Measurements from ENCODE around the gene AKAP9.

AKAP9 gene

GRCh38 chr7:91910171-91910570, 30.5 kb upstream of the AKAP9 start:
- Histone ChIP-seq H3K4me2 (ENCODE audit: low read length) (no peak overlapping the region), H3K4me1 (ENCODE audit: control insufficient read depth, low read length) (no peaks in the 10 kb centered on the region), H3F3A (ENCODE audit: control insufficient read depth, insufficient read depth) (no peaks in the 10 kb centered on the region), H3K4me3 (ENCODE audit: low read length) (no peak overlapping the region), H3K9me3 (ENCODE audit: control insufficient read depth, insufficient read depth, low read length) (no peaks in the 10 kb centered on the region), H3K27me3 (ENCODE audit: control insufficient read depth, low read length) (no peaks in the 10 kb centered on the region), H4K20me1 (ENCODE audit: control insufficient read depth, insufficient read depth, low read depth, low read length) (no peaks in the 10 kb centered on the region), H3K9me2 (replicated peaks; ENCODE audit: control insufficient read depth, low read length) (no peaks in the 10 kb centered on the region), H3K79me2 (ENCODE audit: control insufficient read depth, low read length) (no peaks in the 10 kb centered on the region), H3K36me3 (ENCODE audit: control insufficient read depth, low read length) (no peaks in the 10 kb centered on the region), H3K27ac (ENCODE audit: low read depth, low read length) (no peak overlapping the region)
- TF ChIP-seq EZH2phosphoT487 (IDR thresholded peaks at IDR 0.05; ENCODE audit: borderline replicate concordance, low read length) (no peak), CTCF (IDR thresholded peaks at IDR 0.05; ENCODE audit: low read depth, low read length, poor library complexity, severe bottlenecking) (no peak)

- no peaks in the 10 kb centered on the region for H3K36me3 ChIP-seq (ENCODE audit: control insufficient read depth, low read length)
- no peaks in the 10 kb centered on the region for H3K4me1 ChIP-seq (ENCODE audit: control insufficient read depth, low read length)
- no peaks in the 10 kb centered on the region for H3K79me2 ChIP-seq (ENCODE audit: control insufficient read depth, low read length)
- no peaks in the 10 kb centered on the region for H3K9me3 ChIP-seq (ENCODE audit: control insufficient read depth, insufficient read depth, low read length)
- H3F3A ChIP-seq (ENCODE audit: control insufficient read depth, insufficient read depth) = no peaks in the 10 kb centered on the region
- 0 out of 2 replicates have a peak, but pooled peaks cover 4% of the 10 kb centered on the region for H3K27me3 ChIP-seq (ENCODE audit: control insufficient read depth, low read length)
- H3K4me2 ChIP-seq (ENCODE audit: low read length) = no peak overlapping the region
- H4K20me1 ChIP-seq (ENCODE audit: control insufficient read depth, insufficient read depth, low read depth, low read length) = no peaks in the 10 kb centered on the region
- TF ChIP-seq EZH2phosphoT487 (IDR thresholded peaks at IDR 0.05; ENCODE audit: borderline replicate concordance, low read length) = no peak
- TF ChIP-seq CTCF (IDR thresholded peaks at IDR 0.05; ENCODE audit: low read depth, low read length, poor library complexity, severe bottlenecking) = no peak
- H3K4me3 ChIP-seq (ENCODE audit: low read length) = no peak overlapping the region
- H3K27ac ChIP-seq (ENCODE audit: low read depth, low read length) = no peak overlapping the region
- H3K9me2 ChIP-seq (replicated peaks; ENCODE audit: control insufficient read depth, low read length) = no peaks in the 10 kb centered on the region
Observed at GRCh38 chr7:91911121-91911520, 29.5 kb upstream of the AKAP9 start.

- Histone ChIP-seq H3K9me2 (replicated peaks; ENCODE audit: control insufficient read depth, low read length) (no peaks in the 10 kb centered on the region), H3K4me1 (ENCODE audit: control insufficient read depth, low read length) (no peaks in the 10 kb centered on the region), H3K4me3 (ENCODE audit: low read length) (no peak overlapping the region), H3F3A (ENCODE audit: control insufficient read depth, insufficient read depth) (no peaks in the 10 kb centered on the region), H4K20me1 (ENCODE audit: control insufficient read depth, insufficient read depth, low read depth, low read length) (no peaks in the 10 kb centered on the region), H3K79me2 (ENCODE audit: control insufficient read depth, low read length) (no peaks in the 10 kb centered on the region), H3K4me2 (ENCODE audit: low read length) (no peak overlapping the region), H3K27ac (ENCODE audit: low read depth, low read length) (no peak overlapping the region), H3K36me3 (ENCODE audit: control insufficient read depth, low read length) (no peaks in the 10 kb centered on the region), H3K9me3 (ENCODE audit: control insufficient read depth, insufficient read depth, low read length) (no peaks in the 10 kb centered on the region), H3K27me3 (ENCODE audit: control insufficient read depth, low read length) (0 out of 2 replicates have a peak, but pooled peaks cover 4% of the 10 kb centered on the region)
- TF ChIP-seq CTCF (IDR thresholded peaks at IDR 0.05; ENCODE audit: low read depth, low read length, poor library complexity, severe bottlenecking) (no peak), EZH2phosphoT487 (IDR thresholded peaks at IDR 0.05; ENCODE audit: borderline replicate concordance, low read length) (no peak)
Observed at GRCh38 chr7:91912494-91912893, 28.2 kb upstream of the AKAP9 start.
